HEK293 (cell line): Measurements from ENCODE around the gene NPW.

Experiments used
- SP2 ChIP-seq: fragments of 450-650 bp; formaldehyde crosslinking; IDR thresholded peaks from 2 replicates; pipeline ENCODE4 v1.5.1; 2016; ENCODE audit warnings: missing biosample characterization, missing genetic modification characterization
- ZBTB21 ChIP-seq: fragments of 450-650 bp; formaldehyde crosslinking; IDR thresholded peaks from 2 replicates; pipeline ENCODE4 v1.5.1; 2017; ENCODE audit warnings: missing biosample characterization, missing genetic modification characterization
- TF ChIP-seq, protein P1 (sequence below): fragments of 450-650 bp; formaldehyde crosslinking; IDR thresholded peaks from 2 replicates; pipeline ENCODE4 v1.5.1; 2016; ENCODE audit warnings: missing biosample characterization, missing genetic modification characterization

DNA sequence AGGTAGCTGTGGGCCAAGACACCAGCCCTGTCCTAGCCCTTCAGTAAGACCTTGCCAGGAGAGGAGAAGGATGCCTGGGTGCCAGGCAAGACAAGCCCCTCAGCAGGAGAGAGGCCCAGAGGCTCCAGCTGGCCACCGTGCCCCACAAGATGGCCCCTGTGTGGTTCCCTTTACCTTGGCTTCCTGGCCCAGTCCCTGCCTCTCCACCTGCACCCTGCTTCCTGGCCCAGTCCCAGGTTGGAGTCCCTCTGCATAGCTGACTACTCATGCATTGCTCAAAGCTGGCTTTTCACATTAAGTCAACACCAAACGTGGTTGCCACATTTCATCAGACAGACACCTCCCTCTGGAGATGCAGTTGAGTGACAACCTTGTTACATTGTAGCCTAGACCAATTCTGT is 25.9 kb upstream of the NPW start:
- TF ChIP-seq, protein P1, sequence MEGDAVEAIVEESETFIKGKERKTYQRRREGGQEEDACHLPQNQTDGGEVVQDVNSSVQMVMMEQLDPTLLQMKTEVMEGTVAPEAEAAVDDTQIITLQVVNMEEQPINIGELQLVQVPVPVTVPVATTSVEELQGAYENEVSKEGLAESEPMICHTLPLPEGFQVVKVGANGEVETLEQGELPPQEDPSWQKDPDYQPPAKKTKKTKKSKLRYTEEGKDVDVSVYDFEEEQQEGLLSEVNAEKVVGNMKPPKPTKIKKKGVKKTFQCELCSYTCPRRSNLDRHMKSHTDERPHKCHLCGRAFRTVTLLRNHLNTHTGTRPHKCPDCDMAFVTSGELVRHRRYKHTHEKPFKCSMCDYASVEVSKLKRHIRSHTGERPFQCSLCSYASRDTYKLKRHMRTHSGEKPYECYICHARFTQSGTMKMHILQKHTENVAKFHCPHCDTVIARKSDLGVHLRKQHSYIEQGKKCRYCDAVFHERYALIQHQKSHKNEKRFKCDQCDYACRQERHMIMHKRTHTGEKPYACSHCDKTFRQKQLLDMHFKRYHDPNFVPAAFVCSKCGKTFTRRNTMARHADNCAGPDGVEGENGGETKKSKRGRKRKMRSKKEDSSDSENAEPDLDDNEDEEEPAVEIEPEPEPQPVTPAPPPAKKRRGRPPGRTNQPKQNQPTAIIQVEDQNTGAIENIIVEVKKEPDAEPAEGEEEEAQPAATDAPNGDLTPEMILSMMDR = no peak
- TF ChIP-seq ZBTB21 (tag by site-specific recombination) (no peak), SP2 (no peak)
